ENCODE results near the gene LUC7L3. TPM values are rescaled to one million over a fixed set of nuclear protein-coding genes. Genes with fewer than 3 reads are reported as not detected.

Gene LUC7L3
- total and polyA plus RNA-seq, 2 of the 13 experiments (the other 11 are each of a cell fraction or from before 2014, with no cell fraction given) = 108 to 120 TPM

DNA sequence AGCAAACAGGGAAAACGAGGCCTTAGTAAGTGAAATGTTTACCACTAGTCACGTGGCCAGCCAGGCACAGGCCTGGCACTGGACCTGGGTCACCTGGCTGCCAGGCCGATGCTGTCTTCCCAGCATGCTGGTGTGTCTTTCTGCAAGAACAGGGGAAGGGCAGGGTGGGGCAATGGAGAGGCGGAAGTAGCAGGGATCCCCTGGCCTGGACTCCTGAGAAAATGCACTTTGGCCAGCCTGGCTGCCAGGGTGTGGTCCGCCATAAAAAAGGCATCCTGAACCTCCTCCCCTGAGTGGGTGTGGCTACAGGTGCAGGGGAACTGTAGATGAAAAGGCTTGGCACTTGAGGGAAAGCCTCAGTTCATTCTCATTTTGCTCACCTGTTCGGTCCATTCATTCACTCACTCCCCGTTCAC, 49.0 kb downstream of the LUC7L3 start (continued):
- TF ChIP-seq ZNF781 (CRISPR knock-in tag; IDR thresholded peaks at IDR 0.05; ENCODE audit: borderline replicate concordance, not compliant biosample characterization) = no peak
- TF ChIP-seq, protein P1, sequence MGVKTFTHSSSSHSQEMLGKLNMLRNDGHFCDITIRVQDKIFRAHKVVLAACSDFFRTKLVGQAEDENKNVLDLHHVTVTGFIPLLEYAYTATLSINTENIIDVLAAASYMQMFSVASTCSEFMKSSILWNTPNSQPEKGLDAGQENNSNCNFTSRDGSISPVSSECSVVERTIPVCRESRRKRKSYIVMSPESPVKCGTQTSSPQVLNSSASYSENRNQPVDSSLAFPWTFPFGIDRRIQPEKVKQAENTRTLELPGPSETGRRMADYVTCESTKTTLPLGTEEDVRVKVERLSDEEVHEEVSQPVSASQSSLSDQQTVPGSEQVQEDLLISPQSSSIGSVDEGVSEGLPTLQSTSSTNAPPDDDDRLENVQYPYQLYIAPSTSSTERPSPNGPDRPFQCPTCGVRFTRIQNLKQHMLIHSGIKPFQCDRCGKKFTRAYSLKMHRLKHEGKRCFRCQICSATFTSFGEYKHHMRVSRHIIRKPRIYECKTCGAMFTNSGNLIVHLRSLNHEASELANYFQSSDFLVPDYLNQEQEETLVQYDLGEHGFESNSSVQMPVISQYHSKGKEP (CRISPR knock-in tag; IDR thresholded peaks at IDR 0.05) = no peak
- no peak for TF ChIP-seq ZNF615 (CRISPR knock-in tag; IDR thresholded peaks at IDR 0.05; ENCODE audit: borderline replicate concordance)
- TF ChIP-seq NFYC (CRISPR knock-in tag; IDR thresholded peaks at IDR 0.05) = no peak
- TF ChIP-seq JUN (CRISPR knock-in tag; IDR thresholded peaks at IDR 0.05) = no peak
- TF ChIP-seq NFRKB (IDR thresholded peaks at IDR 0.05) = no peak
- TF ChIP-seq, protein P2, sequence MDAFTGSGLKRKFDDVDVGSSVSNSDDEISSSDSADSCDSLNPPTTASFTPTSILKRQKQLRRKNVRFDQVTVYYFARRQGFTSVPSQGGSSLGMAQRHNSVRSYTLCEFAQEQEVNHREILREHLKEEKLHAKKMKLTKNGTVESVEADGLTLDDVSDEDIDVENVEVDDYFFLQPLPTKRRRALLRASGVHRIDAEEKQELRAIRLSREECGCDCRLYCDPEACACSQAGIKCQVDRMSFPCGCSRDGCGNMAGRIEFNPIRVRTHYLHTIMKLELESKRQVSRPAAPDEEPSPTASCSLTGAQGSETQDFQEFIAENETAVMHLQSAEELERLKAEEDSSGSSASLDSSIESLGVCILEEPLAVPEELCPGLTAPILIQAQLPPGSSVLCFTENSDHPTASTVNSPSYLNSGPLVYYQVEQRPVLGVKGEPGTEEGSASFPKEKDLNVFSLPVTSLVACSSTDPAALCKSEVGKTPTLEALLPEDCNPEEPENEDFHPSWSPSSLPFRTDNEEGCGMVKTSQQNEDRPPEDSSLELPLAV (CRISPR knock-in tag; conservative IDR thresholded peaks at IDR 0.05; ENCODE audit: low read depth) = no peak
- 0 out of 2 replicates have a peak, but pooled peaks have one; percentile 16 for TF ChIP-seq ZFX (CRISPR knock-in tag; IDR thresholded peaks at IDR 0.05; ENCODE audit: low read depth)
- TF ChIP-seq SALL2 (CRISPR knock-in tag; IDR thresholded peaks at IDR 0.05) = no peak
- TF ChIP-seq CEBPG (CRISPR knock-in tag; IDR thresholded peaks at IDR 0.05) = no peak
- TF ChIP-seq ZNF432 (CRISPR knock-in tag; IDR thresholded peaks at IDR 0.05; ENCODE audit: borderline replicate concordance) = no peak
- no peak for TF ChIP-seq ZNF17 (CRISPR knock-in tag; IDR thresholded peaks at IDR 0.05)
- TF ChIP-seq U2AF1 (optimal IDR thresholded peaks at IDR 0.05; ENCODE audit: low read depth, low read length) = no peak
- TF ChIP-seq, protein P3, sequence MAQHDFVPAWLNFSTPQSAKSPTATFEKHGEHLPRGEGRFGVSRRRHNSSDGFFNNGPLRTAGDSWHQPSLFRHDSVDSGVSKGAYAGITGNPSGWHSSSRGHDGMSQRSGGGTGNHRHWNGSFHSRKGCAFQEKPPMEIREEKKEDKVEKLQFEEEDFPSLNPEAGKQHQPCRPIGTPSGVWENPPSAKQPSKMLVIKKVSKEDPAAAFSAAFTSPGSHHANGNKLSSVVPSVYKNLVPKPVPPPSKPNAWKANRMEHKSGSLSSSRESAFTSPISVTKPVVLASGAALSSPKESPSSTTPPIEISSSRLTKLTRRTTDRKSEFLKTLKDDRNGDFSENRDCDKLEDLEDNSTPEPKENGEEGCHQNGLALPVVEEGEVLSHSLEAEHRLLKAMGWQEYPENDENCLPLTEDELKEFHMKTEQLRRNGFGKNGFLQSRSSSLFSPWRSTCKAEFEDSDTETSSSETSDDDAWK (CRISPR knock-in tag; IDR thresholded peaks at IDR 0.05) = no peak
- no peak for TF ChIP-seq TP53 (CRISPR knock-in tag; conservative IDR thresholded peaks at IDR 0.05)
- TF ChIP-seq ZBTB3 (CRISPR knock-in tag; IDR thresholded peaks at IDR 0.05; ENCODE audit: borderline replicate concordance, low read depth) = no peak
- TF ChIP-seq, protein P4, sequence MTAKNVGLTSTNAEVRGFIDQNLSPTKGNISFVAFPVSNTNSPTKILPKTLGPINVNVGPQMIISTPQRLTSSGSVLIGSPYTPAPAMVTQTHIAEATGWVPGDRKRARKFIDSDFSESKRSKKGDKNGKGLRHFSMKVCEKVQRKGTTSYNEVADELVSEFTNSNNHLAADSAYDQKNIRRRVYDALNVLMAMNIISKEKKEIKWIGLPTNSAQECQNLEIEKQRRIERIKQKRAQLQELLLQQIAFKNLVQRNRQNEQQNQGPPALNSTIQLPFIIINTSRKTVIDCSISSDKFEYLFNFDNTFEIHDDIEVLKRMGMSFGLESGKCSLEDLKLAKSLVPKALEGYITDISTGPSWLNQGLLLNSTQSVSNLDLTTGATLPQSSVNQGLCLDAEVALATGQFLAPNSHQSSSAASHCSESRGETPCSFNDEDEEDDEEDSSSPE (CRISPR knock-in tag; IDR thresholded peaks at IDR 0.05) = no peak
- TF ChIP-seq, protein P5, sequence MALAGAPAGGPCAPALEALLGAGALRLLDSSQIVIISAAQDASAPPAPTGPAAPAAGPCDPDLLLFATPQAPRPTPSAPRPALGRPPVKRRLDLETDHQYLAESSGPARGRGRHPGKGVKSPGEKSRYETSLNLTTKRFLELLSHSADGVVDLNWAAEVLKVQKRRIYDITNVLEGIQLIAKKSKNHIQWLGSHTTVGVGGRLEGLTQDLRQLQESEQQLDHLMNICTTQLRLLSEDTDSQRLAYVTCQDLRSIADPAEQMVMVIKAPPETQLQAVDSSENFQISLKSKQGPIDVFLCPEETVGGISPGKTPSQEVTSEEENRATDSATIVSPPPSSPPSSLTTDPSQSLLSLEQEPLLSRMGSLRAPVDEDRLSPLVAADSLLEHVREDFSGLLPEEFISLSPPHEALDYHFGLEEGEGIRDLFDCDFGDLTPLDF (CRISPR knock-in tag; IDR thresholded peaks at IDR 0.05) = no peak
- no peak for TF ChIP-seq ZNF547 (CRISPR knock-in tag; IDR thresholded peaks at IDR 0.05)
- no peak for TF ChIP-seq GLI4 (CRISPR knock-in tag; IDR thresholded peaks at IDR 0.05; ENCODE audit: borderline replicate concordance)
- no peak for TF ChIP-seq KDM2A (CRISPR knock-in tag; IDR thresholded peaks at IDR 0.05; ENCODE audit: borderline replicate concordance, low read depth)
- TF ChIP-seq RFXAP (CRISPR knock-in tag; IDR thresholded peaks at IDR 0.05; ENCODE audit: borderline replicate concordance) = no peak; the same call in 1 of the 2 replicates
